ENCODE measurements around the gene HOXD12. TPM values are rescaled to one million over a fixed set of nuclear protein-coding genes. Genes with fewer than 3 reads are reported as not detected.

Gene HOXD12
- polyA plus RNA-seq, 1 of the 3 experiments (the other 2 are of a cell fraction) = not detected

DNA sequence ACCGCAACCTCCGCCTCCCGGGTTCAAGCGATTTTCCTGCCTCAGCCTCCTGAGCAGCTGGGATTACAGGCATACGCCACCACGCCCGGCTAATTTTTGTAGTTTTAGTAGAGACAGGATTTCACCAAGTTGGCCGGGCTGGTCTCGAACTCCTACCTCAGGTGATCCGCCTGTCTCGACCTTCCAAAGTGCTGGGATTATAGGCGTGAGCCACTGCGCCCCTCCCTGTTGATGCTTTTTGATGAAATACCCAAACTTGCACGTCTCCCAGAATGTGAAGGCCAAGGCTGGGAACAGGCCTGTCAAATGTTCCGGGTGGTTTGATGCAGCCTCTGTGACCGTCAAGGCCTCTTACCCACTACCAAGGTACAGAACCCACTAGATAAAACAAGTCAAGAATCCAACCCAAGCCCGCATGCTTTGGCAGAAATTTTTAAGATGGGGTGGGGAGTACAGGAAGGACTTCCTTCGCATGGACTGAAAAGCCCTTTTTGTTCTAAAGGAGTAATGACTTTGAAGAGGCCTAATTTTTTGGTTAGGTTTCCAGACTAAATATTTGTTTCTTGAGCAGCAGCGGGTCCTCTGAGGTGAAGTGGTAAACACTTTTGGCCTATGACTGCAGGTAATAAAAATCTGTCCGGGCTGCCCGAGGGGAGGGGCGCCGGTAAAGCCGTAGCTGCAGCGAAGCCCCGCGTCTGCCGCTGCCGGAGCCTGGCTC lies 12.1 kb upstream of the HOXD12 start:
- no peak overlapping the region for H2AFZ ChIP-seq (ENCODE audit: low read depth)
- H3K4me1 ChIP-seq (ENCODE audit: control insufficient read depth in 1 of 2, insufficient read depth in 2 of 2, low read depth in 1 of 2, low read length in 1 of 2) = peaks cover 0 to 26% of the 10 kb centered on the region in 2 experiments; a peak in 1 of 4 replicates
- no peaks in the 10 kb centered on the region for H3K9me2 ChIP-seq
- H3K9ac ChIP-seq = no peak overlapping the region
- H3F3A ChIP-seq (replicated peaks; ENCODE audit: insufficient read depth) = no peaks in the 10 kb centered on the region
- peaks cover 97% of the 10 kb centered on the region for H3K27me3 ChIP-seq (ENCODE audit: insufficient read depth)
- POLR2A ChIA-PET = no interaction called here
- DNase-seq = no peak
- H3K4me2 ChIP-seq = peak overlapping the region; percentile 66
- CTCF ChIA-PET = interaction anchor here (0.6 to 13.5 kb wide), 34 partner anchors 7 to 1394 kb away, joined by 3 to 264 read pairs (median 5); partner anchors contain the start of genes HOXD10, HOXD11, HOXD12 and HOXD13
- H3K79me2 ChIP-seq (ENCODE audit: insufficient read depth) = no peaks in the 10 kb centered on the region
- peak overlapping the region; percentile 40 to 52; a peak in 2 of 4 replicates for H3K4me3 ChIP-seq (ENCODE audit: low read depth in 2 of 2, low read length in 1 of 2)
- WGBS (ENCODE audit: low lambda C conversion rate) = 86% methylated on average over 19 of the region's 29 CpGs
- TF ChIP-seq, protein P1, sequence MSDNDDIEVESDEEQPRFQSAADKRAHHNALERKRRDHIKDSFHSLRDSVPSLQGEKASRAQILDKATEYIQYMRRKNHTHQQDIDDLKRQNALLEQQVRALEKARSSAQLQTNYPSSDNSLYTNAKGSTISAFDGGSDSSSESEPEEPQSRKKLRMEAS (IDR thresholded peaks at IDR 0.05; ENCODE audit: low read depth) = no peak
- no peak for TF ChIP-seq EZH2phosphoT487 (IDR thresholded peaks at IDR 0.05; ENCODE audit: borderline replicate concordance, low read depth)
- no peak for TF ChIP-seq JUND (IDR thresholded peaks at IDR 0.05)
- TF ChIP-seq, protein P2, sequence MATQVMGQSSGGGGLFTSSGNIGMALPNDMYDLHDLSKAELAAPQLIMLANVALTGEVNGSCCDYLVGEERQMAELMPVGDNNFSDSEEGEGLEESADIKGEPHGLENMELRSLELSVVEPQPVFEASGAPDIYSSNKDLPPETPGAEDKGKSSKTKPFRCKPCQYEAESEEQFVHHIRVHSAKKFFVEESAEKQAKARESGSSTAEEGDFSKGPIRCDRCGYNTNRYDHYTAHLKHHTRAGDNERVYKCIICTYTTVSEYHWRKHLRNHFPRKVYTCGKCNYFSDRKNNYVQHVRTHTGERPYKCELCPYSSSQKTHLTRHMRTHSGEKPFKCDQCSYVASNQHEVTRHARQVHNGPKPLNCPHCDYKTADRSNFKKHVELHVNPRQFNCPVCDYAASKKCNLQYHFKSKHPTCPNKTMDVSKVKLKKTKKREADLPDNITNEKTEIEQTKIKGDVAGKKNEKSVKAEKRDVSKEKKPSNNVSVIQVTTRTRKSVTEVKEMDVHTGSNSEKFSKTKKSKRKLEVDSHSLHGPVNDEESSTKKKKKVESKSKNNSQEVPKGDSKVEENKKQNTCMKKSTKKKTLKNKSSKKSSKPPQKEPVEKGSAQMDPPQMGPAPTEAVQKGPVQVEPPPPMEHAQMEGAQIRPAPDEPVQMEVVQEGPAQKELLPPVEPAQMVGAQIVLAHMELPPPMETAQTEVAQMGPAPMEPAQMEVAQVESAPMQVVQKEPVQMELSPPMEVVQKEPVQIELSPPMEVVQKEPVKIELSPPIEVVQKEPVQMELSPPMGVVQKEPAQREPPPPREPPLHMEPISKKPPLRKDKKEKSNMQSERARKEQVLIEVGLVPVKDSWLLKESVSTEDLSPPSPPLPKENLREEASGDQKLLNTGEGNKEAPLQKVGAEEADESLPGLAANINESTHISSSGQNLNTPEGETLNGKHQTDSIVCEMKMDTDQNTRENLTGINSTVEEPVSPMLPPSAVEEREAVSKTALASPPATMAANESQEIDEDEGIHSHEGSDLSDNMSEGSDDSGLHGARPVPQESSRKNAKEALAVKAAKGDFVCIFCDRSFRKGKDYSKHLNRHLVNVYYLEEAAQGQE (IDR thresholded peaks at IDR 0.05; ENCODE audit: low read depth, low read length) = no peak
- TF ChIP-seq FOSL2 (IDR thresholded peaks at IDR 0.05; ENCODE audit: borderline replicate concordance, low read depth) = no peak
- no peak for TF ChIP-seq GABPA (IDR thresholded peaks at IDR 0.05; ENCODE audit: low read depth)
- TF ChIP-seq, protein P3, sequence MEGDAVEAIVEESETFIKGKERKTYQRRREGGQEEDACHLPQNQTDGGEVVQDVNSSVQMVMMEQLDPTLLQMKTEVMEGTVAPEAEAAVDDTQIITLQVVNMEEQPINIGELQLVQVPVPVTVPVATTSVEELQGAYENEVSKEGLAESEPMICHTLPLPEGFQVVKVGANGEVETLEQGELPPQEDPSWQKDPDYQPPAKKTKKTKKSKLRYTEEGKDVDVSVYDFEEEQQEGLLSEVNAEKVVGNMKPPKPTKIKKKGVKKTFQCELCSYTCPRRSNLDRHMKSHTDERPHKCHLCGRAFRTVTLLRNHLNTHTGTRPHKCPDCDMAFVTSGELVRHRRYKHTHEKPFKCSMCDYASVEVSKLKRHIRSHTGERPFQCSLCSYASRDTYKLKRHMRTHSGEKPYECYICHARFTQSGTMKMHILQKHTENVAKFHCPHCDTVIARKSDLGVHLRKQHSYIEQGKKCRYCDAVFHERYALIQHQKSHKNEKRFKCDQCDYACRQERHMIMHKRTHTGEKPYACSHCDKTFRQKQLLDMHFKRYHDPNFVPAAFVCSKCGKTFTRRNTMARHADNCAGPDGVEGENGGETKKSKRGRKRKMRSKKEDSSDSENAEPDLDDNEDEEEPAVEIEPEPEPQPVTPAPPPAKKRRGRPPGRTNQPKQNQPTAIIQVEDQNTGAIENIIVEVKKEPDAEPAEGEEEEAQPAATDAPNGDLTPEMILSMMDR (IDR thresholded peaks at IDR 0.05) = no peak
- TF ChIP-seq SMC3 (IDR thresholded peaks at IDR 0.05; ENCODE audit: low read depth, low read length) = no peak
- TF ChIP-seq CHD2 (IDR thresholded peaks at IDR 0.05; ENCODE audit: low read length, partially characterized antibody) = no peak
- no peak for TF ChIP-seq NFIC (IDR thresholded peaks at IDR 0.05; ENCODE audit: borderline replicate concordance)
- no peak for TF ChIP-seq MXI1 (IDR thresholded peaks at IDR 0.05; ENCODE audit: low read depth, low read length)
- no peaks in the 10 kb centered on the region for H3K36me3 ChIP-seq (replicated peaks in 1 of 2; ENCODE audit: control insufficient read depth in 1 of 2, insufficient read depth in 2 of 2, low read length in 1 of 2)
- 0 out of 2 replicates have a peak, but pooled peaks cover 8% of the 10 kb centered on the region for H4K20me1 ChIP-seq (ENCODE audit: insufficient read depth)
- H3K27ac ChIP-seq (ENCODE audit: low read depth in 2 of 2, low read length in 1 of 2) = no peak overlapping the region
- H3K9me3 ChIP-seq = no peaks in the 10 kb centered on the region

All from SK-N-SH (cell line).